OCI-LY7 (cell line): Measurements from ENCODE around the gene SAT2. TPM values are rescaled to one million over a fixed set of nuclear protein-coding genes. Genes with fewer than 3 reads are reported as not detected.

ENCODE experiments used
- BruUV-seq: library from RNA; stranded (reverse); fragments of 400-500 nt; replicated peaks from 2 replicates; lab custom pipeline; 2021; lab: Mats Ljungman, UMichigan
- CTCF ChIA-PET: fragments of 300-600 bp; sonication (Branson Sonifier 250); formaldehyde crosslinking; loops from one replicate; lab custom pipeline; 2022; ENCODE audit warnings: antibody characterized with exemption; ENCODE audit not compliant: unreplicated experiment; lab: Charles Lee
- POLR2A ChIA-PET: fragments of 300-600 bp; sonication (Branson Sonifier 250); formaldehyde crosslinking; loops from one replicate; lab custom pipeline; 2022; ENCODE audit warnings: antibody characterized with exemption; lab: Charles Lee
- DNase-seq: peaks from one replicate; pipeline ENCODE4 v3.0.0-alpha.2; 2015; ENCODE audit warnings: low spot score
- H2AFZ ChIP-seq: fragments of 200-600 bp; sonication (generic), shearing (Covaris generic); 2 replicates; pipeline ENCODE4 v1.6.1; 2014; ENCODE audit warnings: mild to moderate bottlenecking, antibody characterized with exemption, low read length, moderate library complexity
- H3K27ac ChIP-seq: fragments of 200-600 bp; sonication (generic); 2 replicates; pipeline ENCODE4 v1.5.1; 2014; ENCODE audit warnings: mixed run types, low read depth, mild to moderate bottlenecking, moderate library complexity, low read length, inconsistent platforms; ENCODE audit not compliant: poor library complexity, severe bottlenecking
- H3K36me3 ChIP-seq: fragments of 200-600 bp; sonication (generic); 2 replicates; pipeline ENCODE4 v1.6.1; 2014; ENCODE audit warnings: mild to moderate bottlenecking, antibody characterized with exemption, low read length, moderate library complexity, mixed read lengths; ENCODE audit not compliant: insufficient read depth
- H3K4me1 ChIP-seq: fragments of 200-600 bp; sonication (generic); 2 replicates; pipeline ENCODE4 v1.5.1; 2014; ENCODE audit warnings: mild to moderate bottlenecking, low read length; ENCODE audit not compliant: insufficient read depth, poor library complexity, severe bottlenecking
- H3K4me2 ChIP-seq: fragments of 200-600 bp; sonication (generic); 2 replicates; pipeline ENCODE4 v1.6.1; 2014; ENCODE audit warnings: mild to moderate bottlenecking, low read length
- H3K4me3 ChIP-seq: fragments of 200-600 bp; sonication (generic); 2 replicates; pipeline ENCODE4 v1.5.1; 2014; ENCODE audit warnings: mild to moderate bottlenecking, low read depth, low read length; ENCODE audit not compliant: poor library complexity, severe bottlenecking
- H3K79me2 ChIP-seq: fragments of 200-600 bp; sonication (generic); 2 replicates; pipeline ENCODE4 v1.6.1; 2016; ENCODE audit warnings: low read depth, mild to moderate bottlenecking, low read length, moderate library complexity, mixed read lengths; ENCODE audit not compliant: insufficient read depth
- H3K9me2 ChIP-seq: fragments of 200-600 bp; sonication (generic); 2 replicates; pipeline ENCODE4 v1.6.1; 2016; ENCODE audit warnings: mild to moderate bottlenecking, low read length, mixed read lengths; ENCODE audit not compliant: insufficient read depth
- H3K9me3 ChIP-seq: fragments of 200-600 bp; sonication (generic); 2 replicates; pipeline ENCODE4 v1.6.1; 2014; ENCODE audit warnings: mild to moderate bottlenecking, mixed run types, low read length, mixed read lengths
- H4K20me1 ChIP-seq: fragments of 200-600 bp; sonication (generic); 2 replicates; pipeline ENCODE4 v1.6.1; 2014; ENCODE audit warnings: mild to moderate bottlenecking, antibody characterized with exemption, low read length, moderate library complexity, mixed read lengths; ENCODE audit not compliant: insufficient read depth
- EZH2phosphoT487 ChIP-seq: fragments of 200-600 bp; sonication (generic); IDR thresholded peaks from 2 replicates; pipeline ENCODE4 v1.6.1; 2018; ENCODE audit warnings: low read depth, borderline replicate concordance, mild to moderate bottlenecking, mixed run types, antibody characterized with exemption, low read length, moderate library complexity, mixed read lengths
- intact Hi-C: fragments of 100-400 bp; cut with micrococcal nuclease; formaldehyde crosslinking; loops from one replicate; pipeline ENCODE4 v1.10.0; 2022; ENCODE audit not compliant: unreplicated experiment
- total RNA-seq, 2 experiments: library from RNA; depleted of rRNA in 1 of 2; stranded (reverse); fragments of >200 nt in 1 of 2; shearing (Covaris generic) in 1 of 2; gene quantifications; 2 replicates each; pipeline ENCODE4 v1.2.3, GENCODE V29; 2014 to 2022
- TF ChIP-seq, protein P1 (sequence below): fragments of 200-600 bp; sonication (generic); conservative IDR thresholded peaks from 2 replicates; pipeline ENCODE4 v1.5.1; 2014; ENCODE audit warnings: mild to moderate bottlenecking, antibody characterized with exemption, low read length, moderate library complexity, mixed read lengths

Gene SAT2
- total RNA-seq, 2 experiments from 2014 or later: 16.9 to 37.3 TPM

DNA sequence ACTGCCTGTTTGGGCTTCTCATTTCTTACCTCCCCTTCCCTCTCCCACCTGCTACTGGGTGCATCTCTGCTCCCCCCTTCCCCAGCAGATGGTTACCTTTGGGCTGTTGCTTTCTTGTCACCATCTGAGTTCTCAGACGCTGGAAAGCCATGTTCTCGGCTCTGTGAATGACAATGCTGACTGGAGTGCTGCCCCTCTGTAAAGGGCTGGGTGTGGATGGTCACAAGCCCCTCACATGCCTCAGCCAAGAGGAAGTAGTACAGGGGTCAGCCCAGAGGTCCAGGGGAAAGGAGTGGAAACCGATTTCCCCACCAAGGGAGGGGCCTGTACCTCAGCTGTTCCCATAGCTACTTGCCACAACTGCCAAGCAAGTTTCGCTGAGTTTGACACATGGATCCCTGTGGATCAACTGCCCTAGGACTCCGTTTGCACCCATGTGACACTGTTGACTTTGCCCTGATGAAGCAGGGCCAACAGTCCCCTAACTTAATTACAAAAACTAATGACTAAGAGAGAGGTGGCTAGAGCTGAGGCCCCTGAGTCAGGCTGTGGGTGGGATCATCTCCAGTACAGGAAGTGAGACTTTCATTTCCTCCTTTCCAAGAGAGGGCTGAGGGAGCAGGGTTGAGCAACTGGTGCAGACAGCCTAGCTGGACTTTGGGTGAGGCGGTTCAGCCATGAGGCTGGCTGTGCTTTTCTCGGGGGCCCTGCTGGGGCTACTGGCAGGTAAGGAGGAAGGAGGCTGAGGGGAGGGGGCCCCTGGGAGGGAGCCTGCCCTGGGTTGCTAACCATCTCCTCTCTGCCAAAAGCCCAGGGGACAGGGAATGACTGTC is 48.4 kb downstream of the SAT2 start, which contains the start of gene CD68:
TSS of gene CD68 (plus strand) at position 638 of the 833 bp plus-strand sequence. CDS start at position 678, 40 bp downstream.
- H3K4me2 ChIP-seq: peak within 1 kb of the TSS; percentile 22; the same call in 1 of the 2 replicates
- DNase-seq: peak; percentile 84
- no peak within 1 kb of the TSS for H2AFZ ChIP-seq
- H3K4me3 ChIP-seq: no peak within 1 kb of the TSS
- peaks cover 28% of the 10 kb centered on the region for H4K20me1 ChIP-seq
- H3K4me1 ChIP-seq: peaks cover 63% of the 10 kb centered on the region
- peaks cover 24% of the 10 kb centered on the region for H3K79me2 ChIP-seq
- H3K9me3 ChIP-seq: no peaks in the 10 kb centered on the region
- H3K9me2 ChIP-seq: no peaks in the 10 kb centered on the region
- ChIA-PET CTCF (no interaction called here), POLR2A (interaction anchor here (1.0 kb wide), 1 partner anchor 35 kb away, joined by 3 read pairs; the partner anchor contains the start of gene FXR2)
- no peak for TF ChIP-seq EZH2phosphoT487
- TF ChIP-seq, protein P1, sequence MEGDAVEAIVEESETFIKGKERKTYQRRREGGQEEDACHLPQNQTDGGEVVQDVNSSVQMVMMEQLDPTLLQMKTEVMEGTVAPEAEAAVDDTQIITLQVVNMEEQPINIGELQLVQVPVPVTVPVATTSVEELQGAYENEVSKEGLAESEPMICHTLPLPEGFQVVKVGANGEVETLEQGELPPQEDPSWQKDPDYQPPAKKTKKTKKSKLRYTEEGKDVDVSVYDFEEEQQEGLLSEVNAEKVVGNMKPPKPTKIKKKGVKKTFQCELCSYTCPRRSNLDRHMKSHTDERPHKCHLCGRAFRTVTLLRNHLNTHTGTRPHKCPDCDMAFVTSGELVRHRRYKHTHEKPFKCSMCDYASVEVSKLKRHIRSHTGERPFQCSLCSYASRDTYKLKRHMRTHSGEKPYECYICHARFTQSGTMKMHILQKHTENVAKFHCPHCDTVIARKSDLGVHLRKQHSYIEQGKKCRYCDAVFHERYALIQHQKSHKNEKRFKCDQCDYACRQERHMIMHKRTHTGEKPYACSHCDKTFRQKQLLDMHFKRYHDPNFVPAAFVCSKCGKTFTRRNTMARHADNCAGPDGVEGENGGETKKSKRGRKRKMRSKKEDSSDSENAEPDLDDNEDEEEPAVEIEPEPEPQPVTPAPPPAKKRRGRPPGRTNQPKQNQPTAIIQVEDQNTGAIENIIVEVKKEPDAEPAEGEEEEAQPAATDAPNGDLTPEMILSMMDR: no peak
- intact Hi-C loops: no loop called here
- peaks cover 84% of the 10 kb centered on the region for H3K36me3 ChIP-seq
- peak within 1 kb of the TSS; percentile 37 for H3K27ac ChIP-seq
- no TSS peak for BruUV-seq

DNA sequence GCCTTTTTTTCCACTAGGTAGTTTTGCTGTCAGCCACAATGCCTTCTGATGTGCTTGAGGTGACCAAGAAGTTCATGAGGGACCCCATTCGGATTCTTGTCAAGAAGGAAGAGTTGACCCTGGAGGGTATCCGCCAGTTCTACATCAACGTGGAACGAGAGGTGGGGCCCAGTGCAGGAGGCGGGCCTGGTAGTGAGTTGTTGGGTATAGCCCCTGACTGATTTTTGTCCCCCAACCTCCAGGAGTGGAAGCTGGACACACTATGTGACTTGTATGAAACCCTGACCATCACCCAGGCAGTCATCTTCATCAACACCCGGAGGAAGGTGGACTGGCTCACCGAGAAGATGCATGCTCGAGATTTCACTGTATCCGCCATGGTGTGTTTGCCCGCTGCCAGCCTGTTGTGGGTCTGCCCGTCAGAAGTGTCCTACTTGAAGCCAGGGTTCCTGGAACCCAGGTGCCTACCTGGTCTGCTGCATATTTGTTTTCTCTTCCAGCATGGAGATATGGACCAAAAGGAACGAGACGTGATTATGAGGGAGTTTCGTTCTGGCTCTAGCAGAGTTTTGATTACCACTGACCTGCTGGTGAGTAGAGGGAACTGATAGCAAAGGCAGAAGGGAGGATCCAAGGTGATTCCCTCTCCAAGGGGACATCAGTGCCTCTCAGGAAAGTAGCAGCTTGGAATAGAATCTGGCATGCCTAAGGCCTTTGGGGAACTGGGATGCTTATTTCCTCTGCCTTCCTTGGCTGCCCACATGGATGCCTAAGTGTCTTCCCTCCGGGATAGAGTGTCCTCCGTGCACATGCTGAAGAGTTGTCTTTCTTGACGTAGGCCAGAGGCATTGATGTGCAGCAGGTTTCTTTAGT is 50.1 kb downstream of the SAT2 start:
- ChIA-PET POLR2A (no interaction called here), CTCF (no interaction called here)
- Histone ChIP-seq H3K9me2 (no peaks in the 10 kb centered on the region), H4K20me1 (peaks cover 33% of the 10 kb centered on the region), H2AFZ (no peak overlapping the region), H3K27ac (no peak overlapping the region), H3K79me2 (peaks cover 39% of the 10 kb centered on the region), H3K4me3 (no peak overlapping the region), H3K4me2 (no peak overlapping the region), H3K4me1 (peaks cover 58% of the 10 kb centered on the region), H3K9me3 (no peaks in the 10 kb centered on the region), H3K36me3 (peaks cover 91% of the 10 kb centered on the region)
- TF ChIP-seq, protein P1: no peak
- no peak for TF ChIP-seq EZH2phosphoT487
- DNase-seq: no peak
- intact Hi-C loops: no loop called here
- TSS peak; percentile 63 for BruUV-seq
